Left lung (tissue), 10 donors: ENCODE data around the gene OBI1. TPM values are rescaled to one million over a fixed set of nuclear protein-coding genes. Genes with fewer than 3 reads are reported as not detected.

Experiments used
- ATAC-seq: fragments of 200-7000 bp; cut with Tn5 transposase; one replicate; pipeline ENCODE4 v1.9.1; 2020; ENCODE audit warnings: moderate library complexity
- DNase-seq, 4 donors: peaks; one replicate each; pipeline ENCODE4 v3.0.0-alpha.2; 2013 to 2020
- H3K27ac ChIP-seq, 2 donors: fragments of 200-600 bp; sonication (generic) in 1 of 2; one replicate each; pipeline versions ENCODE4 v1.5.0 to v1.8.0; 2020 to 2021
- H3K27me3 ChIP-seq, 2 donors: fragments of 200-600 bp; sonication (generic) in 1 of 2; one replicate each; pipeline versions ENCODE4 v1.5.0 to v1.8.0; 2020 to 2021
- H3K36me3 ChIP-seq, 2 donors: fragments of 200-600 bp; sonication (generic) in 1 of 2; one replicate each; pipeline versions ENCODE4 v1.5.0 to v1.8.0; 2020 to 2021
- H3K4me1 ChIP-seq, 2 donors: fragments of 200-600 bp; one replicate each; pipeline ENCODE4 v1.8.0; 2021
- H3K4me3 ChIP-seq, 2 donors: fragments of 200-600 bp; sonication (generic) in 1 of 2; one replicate each; pipeline versions ENCODE4 v1.5.0 to v1.8.0; 2020 to 2021; ENCODE audit warnings: mild to moderate bottlenecking in 1 of 2
- H3K9me3 ChIP-seq, 2 donors: fragments of 200-600 bp; sonication (generic) in 1 of 2; one replicate each; pipeline versions ENCODE4 v1.5.0 to v1.8.0; 2020 to 2021
- CTCF ChIP-seq, 2 donors: fragments of 200-600 bp; sonication (generic) in 1 of 2; IDR thresholded peaks; one replicate each; pipeline versions ENCODE4 v1.5.0 to v1.8.0; 2021; ENCODE audit warnings: antibody characterized with exemption in 2 of 2
- intact Hi-C, 2 donors: fragments of 100-400 bp; cut with DNase I; formaldehyde crosslinking; loops; one replicate each; pipeline versions ENCODE4 v1.11.2 to v1.14.2; 2022
- polyA plus RNA-seq, 6 donors: library from polyadenylated mRNA; unstranded; fragments of 120-200 nt; gene quantifications; one replicate each; pipeline ENCODE4 v1.2.1, GENCODE V29; 2013; ENCODE audit not compliant: insufficient read length in 6 of 6
- total RNA-seq, 2 donors: library from RNA; stranded (reverse); fragmentation: NEBNext Ultra II Directional; extraction: Animal tissue kit (Norgen Biotek cat#: 25700); gene quantifications; one replicate each; pipeline ENCODE4 v1.2.1, GENCODE V29; 2021
- donor health status: DM: no; HTN: yes; CAD: no.
- donor health status: DM: no; HTN: no; CAD: no.

Gene OBI1
- total and polyA plus RNA-seq, 8 donors = 7.1 to 22.7 (median 20.3) TPM

GRCh38 chr13:78595495-78596398 lies 63.2 kb downstream of the OBI1 start:
- H3K4me3 ChIP-seq = peak overlapping the region in 1 of 2 donors; percentile 4
- no peak for TF ChIP-seq CTCF (IDR thresholded peaks at IDR 0.05)

GRCh38 chr13:78594456-78594975 lies 64.4 kb downstream of the OBI1 start:
- Histone ChIP-seq H3K36me3 (no peaks in the 10 kb centered on the region), H3K27ac (no peak overlapping the region), H3K9me3 (no peaks in the 10 kb centered on the region), H3K4me1 (peaks cover 0 to 14% of the 10 kb centered on the region in 2 donors), H3K4me3 (no peak overlapping the region), H3K27me3 (peaks cover 99 to 100% of the 10 kb centered on the region in 2 donors)
- ATAC-seq = no peak
- intact Hi-C loops = no loop called here
- TF ChIP-seq CTCF (IDR thresholded peaks at IDR 0.05) = no peak
- no peak for DNase-seq

More at GRCh38 chr13:78595495-78596398, 63.2 kb downstream of the OBI1 start:
- Histone ChIP-seq H3K4me1 (peaks cover 0 to 14% of the 10 kb centered on the region in 2 donors), H3K27ac (no peak overlapping the region), H3K27me3 (peaks cover 99 to 100% of the 10 kb centered on the region in 2 donors), H3K36me3 (no peaks in the 10 kb centered on the region), H3K9me3 (no peaks in the 10 kb centered on the region)
- peak in 1 of 4 donors; percentile 67 for DNase-seq
- intact Hi-C loops = no loop called here
- ATAC-seq = peak; percentile 33

GRCh38 chr13:78593652-78594455 lies 65.1 kb downstream of the OBI1 start:
- intact Hi-C loops = no loop called here
- TF ChIP-seq CTCF (IDR thresholded peaks at IDR 0.05) = no peak
- Histone ChIP-seq H3K27me3 (peaks cover 98 to 100% of the 10 kb centered on the region in 2 donors), H3K4me3 (no peak overlapping the region), H3K36me3 (no peaks in the 10 kb centered on the region), H3K27ac (no peak overlapping the region), H3K4me1 (peaks cover 0 to 14% of the 10 kb centered on the region in 2 donors), H3K9me3 (no peaks in the 10 kb centered on the region)
- DNase-seq (peak in 1 of 4 donors; percentile 58), ATAC-seq (no peak)

GRCh38 chr13:78593129-78593528 lies 65.8 kb downstream of the OBI1 start:
- Histone ChIP-seq H3K27me3 (peaks cover 98 to 100% of the 10 kb centered on the region in 2 donors), H3K27ac (no peak overlapping the region), H3K4me1 (peaks cover 0 to 14% of the 10 kb centered on the region in 2 donors), H3K36me3 (no peaks in the 10 kb centered on the region), H3K4me3 (no peak overlapping the region), H3K9me3 (no peaks in the 10 kb centered on the region)
- ATAC-seq = no peak
- no peak for DNase-seq
- intact Hi-C loops = no loop called here
- no peak for TF ChIP-seq CTCF (IDR thresholded peaks at IDR 0.05)
